Activated CD4-positive, alpha-beta T cell treated with anti-CD3 and anti-CD28 coated beads, Interleukin-2, amount 50 U/mL, for 1 hour (primary cell): Measurements from ENCODE around the gene MUC5B.
"Not testable (repeated sequence)": the region's sequence is repeated elsewhere in the genome, so short reads cannot be mapped to it uniquely, and the experiment has no call there.

ENCODE experiments used
- DNase-seq: peaks from one replicate; pipeline ENCODE4 v3.0.0-alpha.2; 2020

MUC5B gene

DNA sequence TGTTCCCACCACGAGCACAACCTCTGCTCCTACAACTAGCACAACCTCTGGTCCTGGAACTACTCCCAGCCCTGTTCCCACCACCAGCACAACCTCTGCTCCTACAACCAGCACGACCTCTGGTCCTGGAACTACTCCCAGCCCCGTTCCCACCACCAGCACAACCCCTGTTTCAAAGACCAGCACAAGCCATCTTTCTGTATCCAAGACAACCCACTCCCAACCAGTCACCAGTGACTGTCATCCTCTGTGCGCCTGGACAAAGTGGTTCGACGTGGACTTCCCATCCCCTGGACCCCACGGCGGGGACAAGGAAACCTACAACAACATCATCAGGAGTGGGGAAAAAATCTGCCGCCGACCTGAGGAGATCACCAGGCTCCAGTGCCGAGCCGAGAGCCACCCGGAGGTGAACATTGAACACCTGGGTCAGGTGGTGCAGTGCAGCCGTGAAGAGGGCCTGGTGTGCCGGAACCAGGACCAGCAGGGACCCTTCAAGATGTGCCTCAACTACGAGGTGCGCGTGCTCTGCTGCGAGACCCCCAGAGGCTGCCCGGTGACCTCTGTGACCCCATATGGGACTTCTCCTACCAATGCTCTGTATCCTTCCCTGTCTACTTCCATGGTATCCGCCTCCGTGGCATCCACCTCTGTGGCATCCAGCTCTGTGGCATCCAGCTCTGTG lies 30.9 kb upstream of the MUC5B start:
- DNase-seq: not testable (repeated sequence)

DNA sequence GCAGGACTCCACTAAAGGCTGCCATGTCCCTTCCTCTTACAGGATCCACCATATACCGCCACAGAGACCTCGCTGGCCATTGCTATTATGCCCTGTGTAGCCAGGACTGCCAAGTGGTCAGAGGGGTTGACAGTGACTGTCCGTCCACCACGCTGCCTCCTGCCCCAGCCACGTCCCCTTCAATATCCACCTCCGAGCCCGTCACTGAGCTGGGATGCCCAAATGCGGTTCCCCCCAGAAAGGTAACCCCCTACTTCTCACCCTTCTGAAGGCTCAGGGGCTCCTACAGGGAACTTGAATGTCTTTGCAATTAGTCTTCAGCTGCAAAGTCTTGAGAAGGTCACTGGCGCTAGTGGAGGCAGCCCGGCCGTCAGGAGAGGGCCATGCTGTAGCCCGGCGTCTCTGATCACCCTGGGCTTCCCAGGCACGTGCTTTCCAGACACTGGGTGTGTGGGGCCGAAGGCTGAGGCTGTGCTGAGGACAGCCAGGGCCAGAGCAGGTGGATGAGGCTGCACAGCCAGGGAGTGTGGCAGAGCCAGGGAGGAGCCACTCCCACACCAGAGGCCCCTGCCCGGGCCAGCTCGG lies 30.0 kb upstream of the MUC5B start:
- no peak for DNase-seq

DNA sequence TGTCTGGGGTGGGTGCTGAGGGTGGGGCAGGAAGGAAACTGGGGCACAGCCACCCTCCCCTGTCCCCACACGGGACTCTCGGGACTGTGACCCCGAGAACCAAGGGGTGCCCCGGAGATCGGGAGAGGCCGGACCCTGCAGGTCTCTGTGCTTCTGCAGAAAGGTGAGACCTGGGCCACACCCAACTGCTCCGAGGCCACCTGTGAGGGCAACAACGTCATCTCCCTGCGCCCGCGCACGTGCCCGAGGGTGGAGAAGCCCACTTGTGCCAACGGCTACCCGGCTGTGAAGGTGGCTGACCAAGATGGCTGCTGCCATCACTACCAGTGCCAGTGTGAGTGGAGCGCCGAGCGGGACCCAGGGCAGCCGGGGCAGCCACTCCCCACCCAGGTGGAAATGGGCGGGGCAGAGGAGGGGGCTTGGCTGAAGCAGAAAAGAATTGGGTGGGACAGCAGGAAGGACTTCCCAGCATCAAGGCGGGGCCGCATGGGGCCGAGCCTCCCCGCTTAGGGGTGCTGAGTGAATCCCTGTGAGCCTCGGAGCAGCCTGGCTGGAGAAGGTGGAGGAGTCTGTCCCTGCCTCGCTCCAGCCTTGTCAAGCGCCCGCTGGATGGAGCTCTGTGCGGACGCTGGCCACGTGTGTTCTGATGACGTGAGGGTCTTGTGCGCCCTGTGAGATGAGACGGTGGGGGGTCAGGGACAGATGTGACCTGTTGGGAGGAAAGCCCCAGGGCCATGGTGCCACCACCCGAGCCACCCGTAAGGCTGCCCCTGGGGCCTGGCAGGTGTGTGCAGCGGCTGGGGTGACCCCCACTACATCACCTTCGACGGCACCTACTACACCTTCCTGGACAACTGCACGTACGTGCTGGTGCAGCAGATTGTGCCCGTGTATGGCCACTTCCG lies 29.3 kb upstream of the MUC5B start:
- DNase-seq: no peak

DNA sequence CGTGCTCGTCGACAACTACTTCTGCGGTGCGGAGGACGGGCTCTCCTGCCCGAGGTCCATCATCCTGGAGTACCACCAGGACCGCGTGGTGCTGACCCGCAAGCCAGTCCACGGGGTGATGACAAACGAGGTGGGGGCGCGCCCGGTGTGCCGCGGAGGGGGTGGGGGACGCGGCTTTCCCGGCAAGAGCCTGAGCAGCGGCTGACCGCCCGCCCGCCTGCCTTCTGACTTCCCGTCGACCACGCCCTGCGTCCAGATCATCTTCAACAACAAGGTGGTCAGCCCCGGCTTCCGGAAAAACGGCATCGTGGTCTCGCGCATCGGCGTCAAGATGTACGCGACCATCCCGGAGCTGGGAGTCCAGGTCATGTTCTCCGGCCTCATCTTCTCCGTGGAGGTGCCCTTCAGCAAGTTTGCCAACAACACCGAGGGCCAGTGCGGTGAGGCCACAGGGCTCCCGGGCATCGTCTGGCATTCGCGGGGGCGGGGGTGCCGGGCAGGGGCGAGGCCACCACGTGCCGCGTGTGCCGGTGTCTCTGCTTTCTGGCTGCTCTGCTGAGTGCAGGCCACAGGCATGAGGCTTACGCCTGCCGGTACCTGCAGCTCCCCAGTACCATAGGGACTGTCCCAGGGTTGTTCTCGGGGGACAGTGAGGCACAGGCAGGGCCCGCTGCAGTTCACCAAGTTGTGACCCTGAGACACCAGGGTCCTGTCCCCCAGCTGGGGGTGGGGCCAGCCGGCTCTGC lies 28.5 kb upstream of the MUC5B start:
- DNase-seq: no peak

DNA sequence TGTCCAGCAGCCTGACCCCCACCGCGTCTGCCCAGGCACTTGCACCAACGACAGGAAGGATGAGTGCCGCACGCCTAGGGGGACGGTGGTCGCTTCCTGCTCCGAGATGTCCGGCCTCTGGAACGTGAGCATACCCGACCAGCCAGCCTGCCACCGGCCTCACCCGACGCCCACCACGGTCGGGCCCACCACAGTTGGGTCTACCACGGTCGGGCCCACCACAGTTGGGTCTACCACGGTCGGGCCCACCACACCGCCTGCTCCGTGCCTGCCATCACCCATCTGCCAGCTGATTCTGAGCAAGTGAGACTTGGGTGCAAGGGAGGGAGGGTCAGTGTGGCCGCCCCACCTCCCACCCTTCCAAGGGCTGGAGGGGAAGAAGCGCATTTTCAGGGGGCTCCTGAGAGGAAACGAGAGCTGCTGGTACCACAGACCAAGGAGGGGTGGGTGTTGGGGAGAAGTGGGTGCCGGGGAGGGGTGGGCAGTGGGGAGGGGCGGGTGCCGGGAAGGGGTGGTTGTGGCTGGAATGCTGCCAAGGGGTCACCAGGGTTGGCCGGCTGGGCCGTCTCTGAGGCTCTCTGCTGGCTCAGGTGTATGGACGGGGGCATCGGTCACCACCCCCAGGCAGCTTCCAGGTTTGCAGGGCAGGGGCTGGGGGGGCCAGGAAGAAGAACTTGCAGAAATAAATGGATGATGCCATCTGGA lies 27.7 kb upstream of the MUC5B start:
- DNase-seq: no peak

DNA sequence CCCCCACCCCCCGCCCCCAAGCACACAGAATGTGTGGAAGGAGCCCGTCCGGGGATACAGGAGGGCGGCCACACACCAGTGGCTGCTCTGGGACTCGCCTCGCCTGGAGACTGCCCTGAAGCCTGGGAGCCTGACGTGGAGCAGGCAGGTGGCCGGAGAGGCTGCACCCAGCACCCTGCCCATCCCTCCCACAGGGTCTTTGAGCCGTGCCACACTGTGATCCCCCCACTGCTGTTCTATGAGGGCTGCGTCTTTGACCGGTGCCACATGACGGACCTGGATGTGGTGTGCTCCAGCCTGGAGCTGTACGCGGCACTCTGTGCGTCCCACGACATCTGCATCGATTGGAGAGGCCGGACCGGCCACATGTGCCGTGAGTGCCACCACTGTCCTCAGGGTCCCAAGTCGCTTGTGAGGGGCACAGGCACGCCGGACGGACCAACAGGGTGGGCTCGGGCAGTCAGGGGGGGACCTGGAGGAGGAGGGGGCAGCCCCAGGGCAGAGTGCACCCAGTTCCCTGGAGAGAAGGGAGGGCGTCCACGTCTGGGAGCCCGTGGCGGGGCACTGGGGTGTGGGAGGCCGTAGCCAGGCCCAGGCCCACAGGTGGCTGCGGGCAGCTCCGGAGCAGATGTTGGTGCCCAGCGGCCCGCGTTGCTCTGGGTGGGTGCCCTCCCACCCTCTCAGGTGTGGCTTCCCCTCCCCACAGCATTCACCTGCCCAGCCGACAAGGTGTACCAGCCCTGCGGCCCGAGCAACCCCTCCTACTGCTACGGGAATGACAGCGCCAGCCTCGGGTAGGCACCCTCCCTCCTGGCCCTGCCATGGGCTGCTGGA lies 27.0 kb upstream of the MUC5B start:
- no peak for DNase-seq

DNA sequence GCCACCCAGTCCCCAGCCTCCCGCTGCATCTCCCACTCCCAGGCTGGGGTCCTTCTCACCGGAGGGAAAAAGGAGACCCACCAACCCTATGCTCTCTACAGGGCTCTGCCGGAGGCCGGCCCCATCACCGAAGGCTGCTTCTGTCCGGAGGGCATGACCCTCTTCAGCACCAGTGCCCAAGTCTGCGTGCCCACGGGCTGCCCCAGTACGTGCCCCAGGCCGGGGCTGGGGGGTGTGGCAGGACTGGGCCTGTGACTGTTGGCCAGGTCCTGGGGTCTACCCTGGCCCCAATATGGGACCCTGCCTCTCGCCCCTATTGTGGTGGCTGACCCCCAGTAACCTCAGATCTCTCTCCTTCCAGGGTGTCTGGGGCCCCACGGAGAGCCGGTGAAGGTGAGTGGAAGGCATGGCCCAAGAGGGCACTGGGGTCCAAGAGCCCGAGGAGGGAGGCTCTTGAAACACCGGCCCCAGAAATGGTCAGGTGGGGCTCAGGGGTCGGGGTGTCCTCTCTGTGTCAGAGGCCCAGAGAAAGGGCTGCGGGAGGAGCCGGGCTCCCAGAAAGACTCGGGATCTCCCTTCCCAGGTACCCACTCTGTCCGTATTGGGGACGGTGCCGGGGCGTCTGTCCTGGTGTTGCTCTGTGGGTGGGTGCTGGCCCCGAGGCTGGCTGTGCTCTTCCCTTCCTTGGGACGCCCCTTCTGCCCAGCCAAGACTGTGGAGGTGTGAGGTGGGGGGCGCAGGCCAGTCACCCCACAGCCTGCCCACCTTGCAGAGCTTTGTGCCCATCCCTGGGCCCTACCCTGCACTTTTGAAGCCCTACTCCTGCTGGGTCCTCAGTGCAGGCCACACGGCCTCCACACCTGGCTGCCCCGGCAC lies 26.1 kb upstream of the MUC5B start:
- DNase-seq: no peak

DNA sequence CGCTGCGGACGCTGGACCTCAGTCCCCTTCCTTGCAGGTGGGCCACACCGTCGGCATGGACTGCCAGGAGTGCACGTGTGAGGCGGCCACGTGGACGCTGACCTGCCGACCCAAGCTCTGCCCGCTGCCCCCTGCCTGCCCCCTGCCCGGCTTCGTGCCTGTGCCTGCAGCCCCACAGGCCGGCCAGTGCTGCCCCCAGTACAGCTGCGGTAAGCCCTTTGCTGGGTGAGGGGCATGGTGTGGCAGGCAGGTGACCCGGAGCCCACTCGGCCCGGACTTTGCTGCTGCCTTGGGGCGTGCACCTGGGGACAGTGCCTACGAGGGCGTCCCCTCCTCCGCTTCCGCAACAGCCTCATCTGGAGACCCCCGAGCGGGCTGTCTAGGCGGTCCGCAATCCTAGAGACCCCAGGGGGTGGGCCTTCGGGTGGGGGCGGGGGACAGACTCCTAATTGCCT lies 25.4 kb upstream of the MUC5B start:
- DNase-seq: no peak

DNA sequence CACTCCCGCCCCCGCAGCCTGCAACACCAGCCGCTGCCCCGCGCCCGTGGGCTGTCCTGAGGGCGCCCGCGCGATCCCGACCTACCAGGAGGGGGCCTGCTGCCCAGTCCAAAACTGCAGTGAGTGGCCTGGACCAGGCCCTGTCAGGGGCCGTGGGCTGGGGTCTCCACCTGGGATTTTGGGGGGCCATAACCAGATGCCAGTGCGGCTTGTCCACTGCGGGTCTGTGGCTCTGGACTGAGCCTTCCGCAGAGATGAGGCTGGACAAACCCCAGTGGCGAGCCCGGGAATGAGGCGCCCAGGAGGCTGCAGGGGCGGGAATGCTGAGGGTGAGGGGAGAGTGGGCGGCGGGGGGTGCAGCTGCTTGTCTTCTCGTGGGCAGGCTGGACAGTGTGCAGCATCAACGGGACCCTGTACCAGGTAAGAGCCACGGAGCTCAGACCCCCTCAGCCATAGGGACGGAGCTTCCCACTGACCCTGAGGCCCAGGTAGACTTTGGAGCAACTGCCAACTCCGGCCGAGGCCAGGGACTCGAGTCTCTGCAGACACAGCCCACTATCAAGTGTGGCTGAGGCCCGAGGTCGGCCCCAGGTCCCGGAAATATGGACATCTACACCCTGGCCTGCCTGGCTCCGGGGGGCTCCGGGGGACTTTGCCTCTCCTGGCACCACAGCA lies 24.8 kb upstream of the MUC5B start:
- no peak for DNase-seq

DNA sequence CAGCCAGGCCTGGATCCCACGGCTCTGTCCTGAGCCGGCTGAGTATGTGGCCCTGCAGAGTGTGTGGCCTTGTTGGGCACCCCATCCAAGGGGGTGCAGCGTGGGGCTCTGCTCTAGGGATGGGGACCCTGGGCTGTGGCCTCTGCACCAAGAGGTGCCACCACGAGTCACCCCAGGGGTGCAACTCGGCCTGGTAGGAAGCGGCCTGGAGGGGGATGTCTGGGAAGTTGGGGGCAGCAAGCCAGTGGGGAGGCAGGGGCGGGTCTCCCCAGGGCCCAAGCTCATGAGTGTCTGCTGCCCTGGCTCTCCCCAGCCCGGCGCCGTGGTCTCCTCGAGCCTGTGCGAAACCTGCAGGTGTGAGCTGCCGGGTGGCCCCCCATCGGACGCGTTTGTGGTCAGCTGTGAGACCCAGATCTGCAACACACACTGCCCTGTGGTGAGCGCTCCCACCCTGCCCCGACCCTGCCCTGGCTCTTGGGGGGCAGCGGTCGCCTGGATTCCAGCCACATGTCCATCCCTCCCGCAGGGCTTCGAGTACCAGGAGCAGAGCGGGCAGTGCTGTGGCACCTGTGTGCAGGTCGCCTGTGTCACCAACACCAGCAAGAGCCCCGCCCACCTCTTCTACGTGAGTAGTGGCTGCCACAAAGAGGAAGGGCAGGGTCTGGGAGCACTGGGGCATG lies 24.2 kb upstream of the MUC5B start:
- no peak for DNase-seq

DNA sequence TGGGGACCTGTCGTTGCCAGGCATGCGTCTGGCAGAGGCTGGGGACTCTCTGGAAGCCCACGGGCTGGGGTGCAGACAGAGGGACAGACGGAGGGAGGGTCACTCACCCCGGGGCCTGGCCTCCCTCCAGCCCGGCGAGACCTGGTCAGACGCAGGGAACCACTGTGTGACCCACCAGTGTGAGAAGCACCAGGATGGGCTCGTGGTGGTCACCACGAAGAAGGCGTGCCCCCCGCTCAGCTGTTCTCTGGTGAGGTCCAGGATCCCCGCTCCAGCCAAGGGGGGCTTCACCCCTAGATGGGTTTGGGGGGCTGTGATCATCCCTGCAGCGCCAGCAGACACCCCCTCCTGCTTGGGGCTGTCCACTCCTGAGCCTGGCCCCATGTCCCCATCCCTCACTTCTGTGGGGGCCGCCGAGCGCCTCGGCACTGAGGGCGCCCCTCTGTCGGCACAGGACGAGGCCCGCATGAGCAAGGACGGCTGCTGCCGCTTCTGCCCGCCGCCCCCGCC lies 23.6 kb upstream of the MUC5B start:
- no peak for DNase-seq

DNA sequence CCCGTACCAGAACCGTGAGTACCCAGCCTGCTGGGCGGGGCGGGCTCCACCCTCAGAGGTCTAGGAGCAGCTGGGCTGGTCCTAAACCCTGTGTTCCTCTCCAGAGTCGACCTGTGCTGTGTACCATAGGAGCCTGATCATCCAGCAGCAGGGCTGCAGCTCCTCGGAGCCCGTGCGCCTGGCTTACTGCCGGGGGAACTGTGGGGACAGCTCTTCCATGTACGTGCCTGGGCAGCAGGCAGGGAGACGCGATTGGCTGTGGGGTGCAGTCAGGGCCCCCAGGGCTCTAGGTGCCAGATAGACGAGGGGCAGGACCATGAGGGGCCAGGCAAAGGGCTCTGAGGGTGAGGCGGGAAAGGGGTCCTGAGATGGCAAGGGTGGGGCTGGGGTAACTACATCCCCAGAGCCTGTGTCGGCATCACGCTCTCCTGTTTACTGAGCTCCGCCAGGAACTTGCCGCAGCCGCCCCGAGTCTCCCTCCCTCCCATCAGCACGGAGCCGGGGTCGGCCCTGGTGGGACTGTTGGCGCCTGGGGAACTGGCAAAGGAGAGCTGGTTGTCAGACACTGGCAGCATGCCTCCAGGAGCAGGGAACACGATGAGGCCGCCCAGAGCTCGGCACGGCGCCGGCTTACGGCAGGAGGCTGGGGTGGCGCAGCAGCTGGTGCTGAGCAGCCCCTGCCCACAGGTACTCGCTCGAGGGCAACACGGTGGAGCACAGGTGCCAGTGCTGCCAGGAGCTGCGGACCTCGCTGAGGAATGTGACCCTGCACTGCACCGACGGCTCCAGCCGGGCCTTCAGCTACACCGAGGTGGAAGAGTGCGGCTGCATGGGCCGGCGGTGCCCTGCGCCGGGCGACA lies 22.9 kb upstream of the MUC5B start:
- no peak for DNase-seq

DNA sequence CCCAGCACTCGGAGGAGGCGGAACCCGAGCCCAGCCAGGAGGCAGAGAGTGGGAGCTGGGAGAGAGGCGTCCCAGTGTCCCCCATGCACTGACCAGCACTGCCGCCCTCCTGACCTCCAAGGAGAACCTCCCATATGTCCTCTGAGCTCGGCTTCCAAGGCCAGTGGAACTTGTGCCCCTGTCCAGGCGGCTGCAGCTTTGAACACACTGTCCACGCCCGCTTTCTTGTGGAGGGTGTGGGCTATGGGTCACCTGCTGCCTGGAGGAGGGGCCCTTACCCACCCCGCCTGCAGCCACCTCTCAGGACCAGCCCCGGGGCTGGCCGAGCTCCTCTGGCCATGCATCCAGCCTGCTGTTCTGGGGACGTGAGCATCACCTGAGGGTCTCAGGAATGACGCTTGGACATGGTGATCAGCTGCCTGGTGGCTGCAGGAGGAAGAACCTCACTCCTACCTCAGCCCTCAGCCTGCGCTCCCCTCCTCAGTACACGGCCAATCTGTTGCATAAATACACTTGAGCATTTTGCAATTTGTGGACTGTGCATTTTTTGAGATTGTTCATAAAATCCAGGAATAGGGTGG lies 22.2 kb upstream of the MUC5B start:
- DNase-seq: no peak

DNA sequence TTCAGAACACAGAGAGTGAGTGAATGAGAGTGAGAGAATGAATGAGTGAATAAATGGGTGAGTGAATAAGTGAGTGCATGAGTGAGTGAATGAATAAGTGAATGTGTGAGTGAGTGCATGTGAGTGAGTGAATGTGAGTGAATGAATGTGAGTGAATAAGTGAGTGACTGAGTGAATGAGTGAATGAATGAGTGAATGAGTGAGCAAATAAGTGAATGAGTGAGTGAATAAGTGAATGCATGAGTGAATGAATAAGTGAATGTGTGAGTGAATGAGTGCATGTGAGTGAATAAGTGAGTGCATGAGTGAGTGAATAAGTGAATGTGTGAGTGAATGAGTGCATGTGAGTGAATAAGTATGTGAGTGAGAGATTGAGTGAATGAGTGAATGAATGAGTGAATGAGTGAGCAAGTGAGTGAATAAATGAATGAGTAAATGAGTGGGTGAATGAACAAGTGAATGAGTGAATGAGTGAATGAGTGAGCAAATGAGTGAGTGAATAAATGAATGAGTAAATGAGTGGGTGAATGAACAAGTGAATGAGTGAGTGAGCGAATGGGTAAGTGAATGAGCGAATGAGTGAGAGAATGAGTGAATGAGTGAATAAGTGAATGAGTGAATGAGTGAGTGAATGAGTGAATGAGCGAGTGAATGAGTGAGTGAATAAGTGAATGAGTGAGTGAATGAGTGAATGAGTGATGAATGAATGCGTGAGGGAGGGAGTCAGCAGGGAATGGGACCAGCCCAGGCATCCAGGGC lies 21.3 kb upstream of the MUC5B start:
- no peak for DNase-seq

DNA sequence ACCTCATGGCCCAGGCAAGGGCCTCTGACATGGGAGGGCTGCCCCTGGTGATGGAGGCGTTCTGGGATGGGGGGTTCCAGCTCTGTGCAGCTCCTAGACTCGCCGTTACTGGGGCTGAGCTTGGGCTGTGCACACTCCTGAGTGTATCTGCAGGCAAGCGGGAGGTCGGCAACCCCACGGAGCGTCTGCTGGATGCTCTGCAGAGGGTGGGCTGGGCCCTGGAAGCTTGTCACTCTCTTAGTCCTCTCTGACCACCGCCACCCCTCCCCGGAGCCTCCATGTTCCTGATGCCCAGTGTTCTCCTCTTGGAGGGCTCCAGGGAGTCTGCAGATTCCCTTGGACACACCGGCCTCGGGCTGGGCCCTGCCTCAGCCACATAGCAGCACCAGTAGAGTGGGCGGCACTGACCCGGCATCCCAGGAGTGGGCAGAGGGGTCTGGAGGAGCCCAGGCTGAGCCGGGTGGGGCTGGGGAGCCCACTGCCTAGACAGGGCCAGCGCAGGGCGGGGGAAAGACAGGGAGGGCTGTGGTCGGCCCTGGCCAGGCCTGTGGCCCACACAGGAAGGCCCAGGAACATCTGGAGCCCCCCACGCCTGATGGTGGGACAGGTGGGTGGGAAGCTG lies 20.6 kb upstream of the MUC5B start:
- no peak for DNase-seq

DNA sequence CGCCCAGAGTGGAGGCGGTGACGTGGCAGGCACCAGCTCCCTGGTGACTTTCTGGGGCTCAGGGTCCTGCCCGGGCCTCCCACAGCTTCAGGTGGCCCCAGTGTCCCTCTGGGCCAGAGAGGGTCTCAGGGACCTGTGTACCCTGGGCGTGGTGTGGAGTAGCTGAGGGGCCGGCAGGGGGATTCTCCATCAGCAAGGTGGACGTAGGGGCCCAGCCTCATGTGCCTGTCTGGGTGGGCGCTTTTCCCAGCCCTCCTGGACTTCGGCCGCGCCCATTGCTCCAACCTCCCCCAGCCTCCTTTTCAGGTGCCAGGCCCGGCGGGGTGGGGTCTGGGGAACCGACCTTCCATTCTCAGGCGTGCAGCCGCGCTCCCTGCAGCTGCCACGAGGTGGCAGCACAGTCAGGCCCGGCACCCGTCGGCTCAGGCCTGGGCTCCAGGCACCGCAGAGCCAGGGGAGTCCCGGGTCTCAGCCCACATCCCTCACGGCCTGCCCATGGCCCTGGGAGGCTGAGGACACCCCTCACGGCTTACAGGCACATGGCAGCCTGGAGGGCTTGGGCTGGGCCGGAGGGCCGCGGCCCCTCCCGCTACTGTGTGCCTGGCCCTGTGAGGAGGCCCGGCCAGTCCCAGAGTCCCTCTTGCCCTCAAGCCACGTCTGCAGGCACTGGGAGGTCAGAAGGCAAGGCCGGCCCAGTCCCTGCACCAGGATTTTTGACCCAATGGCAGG lies 19.9 kb upstream of the MUC5B start:
- peak; percentile 65 for DNase-seq
